Measurements from ENCODE around the gene MOXD1.

The MOXD1 gene

GRCh38 chr6:132246120-132246617, 155.1 kb downstream of the MOXD1 start:
- Histone ChIP-seq H3K9me3 (ENCODE audit: low read length) (no peaks in the 10 kb centered on the region), H4K20me1 (ENCODE audit: insufficient read depth, low read length) (no peaks in the 10 kb centered on the region), H3K79me2 (ENCODE audit: insufficient read depth, low read length) (no peaks in the 10 kb centered on the region), H3F3A (ENCODE audit: insufficient read depth, low read length) (no peaks in the 10 kb centered on the region), H3K4me2 (ENCODE audit: low read length) (no peak overlapping the region), H3K36me3 (ENCODE audit: insufficient read depth, low read length) (no peaks in the 10 kb centered on the region), H3K4me3 (ENCODE audit: low read depth, low read length, poor library complexity, severe bottlenecking) (no peak overlapping the region), H3K27ac (ENCODE audit: low read depth, low read length, poor library complexity, severe bottlenecking) (no peak overlapping the region), H3K9ac (ENCODE audit: low read length) (no peak overlapping the region), H3K4me1 (ENCODE audit: insufficient read depth, low read length, severe bottlenecking) (no peaks in the 10 kb centered on the region), H3K9me2 (ENCODE audit: low read depth, low read length) (no peaks in the 10 kb centered on the region), H3K27me3 (ENCODE audit: insufficient read depth, low read length) (no peaks in the 10 kb centered on the region), H2AFZ (ENCODE audit: low read length) (no peak overlapping the region)
- TF ChIP-seq CTCF (IDR thresholded peaks at IDR 0.05; ENCODE audit: low read length) (no peak), EZH2 (IDR thresholded peaks at IDR 0.05; ENCODE audit: borderline replicate concordance, low read length) (no peak)

All from OCI-LY1 (cell line).